CD1c-positive myeloid dendritic cell (primary cell): ENCODE results near the gene TRIM62.
"Not testable (repeated sequence)": the region's sequence is repeated elsewhere in the genome, so short reads cannot be mapped to it uniquely, and the experiment has no call there.

Experiments
- DNase-seq: peaks from one replicate; pipeline ENCODE4 v3.0.0-alpha.2; 2016; ENCODE audit errors: extremely low spot score

The TRIM62 gene

DNA sequence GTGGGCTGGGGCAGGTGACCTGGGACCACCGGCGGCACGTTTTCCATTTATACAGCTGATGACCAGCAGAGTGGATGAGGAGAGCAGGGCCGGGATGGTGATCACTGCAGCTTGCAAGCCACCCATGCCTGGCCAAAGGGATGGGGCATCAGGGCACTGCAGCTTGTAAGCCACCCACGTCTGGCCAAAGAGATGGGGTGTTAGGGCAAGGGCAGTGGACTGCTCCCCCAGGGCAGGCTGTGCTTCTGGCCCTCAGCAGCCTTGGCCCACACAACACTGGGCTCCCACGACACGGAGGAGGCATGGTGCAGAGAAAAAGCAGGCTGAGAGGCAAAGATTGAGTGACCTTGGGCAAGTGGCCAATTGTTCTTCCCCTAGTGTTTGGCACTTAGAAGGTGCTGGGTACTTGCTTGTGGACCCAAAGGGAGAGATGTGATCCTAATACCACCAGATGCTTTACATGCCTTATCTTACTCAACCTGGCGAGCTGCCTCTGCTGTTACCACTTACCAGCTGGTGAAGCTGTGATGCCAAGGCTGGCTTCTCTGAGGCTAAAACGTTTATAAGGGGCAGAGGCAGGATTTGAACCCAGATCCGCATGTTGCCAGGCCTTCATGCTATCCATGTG is 48.3 kb downstream of the TRIM62 start:
- DNase-seq: no peak

DNA sequence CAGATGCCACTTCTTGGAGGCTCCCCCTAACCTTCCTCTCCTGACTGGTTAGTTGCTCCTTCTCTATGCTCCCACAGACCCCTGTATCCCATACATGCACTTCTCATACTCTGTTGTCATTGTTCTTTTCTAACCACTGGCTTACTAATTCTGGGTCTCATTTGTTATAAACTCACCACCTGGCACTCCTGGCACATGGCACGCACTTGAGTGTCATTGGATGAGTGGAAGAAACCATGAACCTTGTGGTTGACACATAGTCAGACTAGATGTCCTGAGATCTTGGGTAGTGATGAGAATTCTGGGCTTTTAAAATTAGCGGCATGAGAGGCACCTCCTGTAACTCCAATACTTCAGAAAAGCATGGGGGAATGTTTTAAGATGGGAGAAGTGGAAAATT is 49.3 kb downstream of the TRIM62 start:
- DNase-seq: no peak

DNA sequence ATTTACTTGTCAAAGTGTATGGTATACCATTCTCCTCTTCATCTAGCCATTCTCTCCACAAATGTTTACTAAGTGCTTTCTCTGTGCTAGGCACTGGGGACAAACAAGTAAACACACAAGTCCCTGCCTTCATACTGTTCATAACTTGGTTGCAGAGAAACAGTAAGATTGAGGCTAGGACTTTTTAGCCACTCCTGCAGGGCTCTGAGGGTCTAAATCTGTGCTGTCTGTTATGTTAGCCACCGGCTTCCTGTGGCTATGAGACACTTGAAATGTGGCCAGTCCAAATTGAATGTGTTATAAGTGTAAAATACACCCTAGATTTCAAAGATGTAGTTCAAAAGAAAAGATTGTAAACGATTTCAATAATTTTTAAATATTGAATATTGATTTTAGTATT is 50.7 kb downstream of the TRIM62 start:
- DNase-seq: no peak

GRCh38 chr1:33130297-33130696 is 51.5 kb downstream of the TRIM62 start:
- DNase-seq: no peak

- no peak for DNase-seq
These were observed 53.1 kb downstream of the TRIM62 start for GRCh38 chr1:33128781-33129180.

DNA sequence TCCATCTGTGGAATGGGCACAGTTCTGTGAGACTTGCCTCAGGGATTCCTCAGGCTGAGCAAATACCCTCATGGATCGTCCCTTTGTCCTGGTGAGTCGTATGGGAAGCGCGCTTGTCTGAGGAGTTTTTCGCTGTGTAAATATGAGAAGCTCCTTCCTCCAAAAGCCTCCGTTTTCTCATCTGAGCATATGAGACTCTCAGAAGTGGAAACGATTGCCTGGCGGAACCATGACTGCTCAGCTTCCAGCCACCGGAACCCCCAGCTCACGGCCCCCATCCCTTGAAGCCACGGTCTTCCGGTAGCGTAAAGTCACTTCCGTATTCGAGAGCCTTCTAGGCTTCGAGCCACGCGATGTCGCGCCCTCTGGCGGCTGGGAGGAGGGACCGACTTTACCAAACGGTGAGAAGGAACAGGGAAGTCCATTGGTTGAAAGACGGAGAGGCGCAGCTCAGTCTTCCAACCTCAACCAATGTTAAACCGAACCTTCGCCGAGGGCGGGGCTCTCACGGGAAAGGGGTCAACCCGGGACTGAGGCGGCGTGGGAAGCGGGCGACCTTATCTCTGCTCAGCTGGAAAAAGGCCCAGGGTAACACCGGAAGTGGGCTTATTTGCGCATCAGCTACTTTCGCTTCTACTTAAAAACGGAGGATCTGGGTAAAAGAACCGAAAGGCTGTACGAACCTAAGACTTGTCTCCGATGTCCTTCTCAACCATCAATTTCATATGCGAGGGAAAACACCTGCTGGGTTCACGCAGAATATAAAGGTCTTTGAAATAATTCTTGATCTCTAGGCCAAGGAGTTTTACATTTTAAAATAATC is 54.6 kb downstream of the TRIM62 start:
- peak; percentile 100 for DNase-seq

- no peak for DNase-seq
These were observed 55.3 kb downstream of the TRIM62 start for GRCh38 chr1:33126411-33127000.

DNA sequence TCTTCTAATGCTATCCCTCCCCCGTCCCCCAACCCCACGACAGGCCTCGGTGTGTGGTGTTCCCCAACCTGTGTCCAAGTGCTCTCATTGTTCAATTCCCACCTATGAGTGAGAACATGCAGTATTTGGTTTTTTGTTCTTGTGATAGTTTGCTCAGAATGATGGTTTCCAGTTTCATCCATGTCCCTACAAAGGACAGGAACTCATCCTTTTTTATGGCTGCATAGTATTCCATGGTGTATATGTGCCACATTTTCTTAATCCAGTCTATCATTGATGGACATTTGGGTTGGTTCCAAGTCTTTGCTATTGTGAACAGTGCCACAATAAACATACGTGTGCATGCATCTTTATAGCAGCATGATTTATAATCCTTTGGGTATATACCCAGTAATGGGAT is 57.2 kb downstream of the TRIM62 start:
- DNase-seq: not testable (repeated sequence)

DNA sequence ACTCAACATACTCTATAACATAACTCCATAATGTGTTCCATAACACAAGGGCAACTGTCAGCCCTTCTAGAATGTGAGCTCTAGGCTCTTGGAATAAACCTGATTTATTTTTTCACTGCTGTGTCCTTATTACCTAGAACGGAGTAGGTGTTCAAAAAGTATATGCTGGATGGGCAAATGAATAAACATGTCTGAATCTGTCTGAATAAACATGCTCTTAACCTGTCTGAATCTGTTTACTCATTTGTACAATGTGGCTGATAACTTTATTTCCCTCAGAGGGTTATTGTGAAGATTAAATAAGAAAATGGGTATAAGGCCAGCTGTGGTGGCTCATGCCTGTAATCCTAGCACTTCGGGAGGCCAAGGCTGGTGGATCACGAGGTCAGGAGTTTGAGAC is 58.6 kb downstream of the TRIM62 start:
- DNase-seq: no peak

- DNase-seq: no peak
These were observed 59.2 kb downstream of the TRIM62 start for GRCh38 chr1:33122483-33123178.

- DNase-seq: no peak
These were observed 60.1 kb downstream of the TRIM62 start for GRCh38 chr1:33121728-33122127.

DNA sequence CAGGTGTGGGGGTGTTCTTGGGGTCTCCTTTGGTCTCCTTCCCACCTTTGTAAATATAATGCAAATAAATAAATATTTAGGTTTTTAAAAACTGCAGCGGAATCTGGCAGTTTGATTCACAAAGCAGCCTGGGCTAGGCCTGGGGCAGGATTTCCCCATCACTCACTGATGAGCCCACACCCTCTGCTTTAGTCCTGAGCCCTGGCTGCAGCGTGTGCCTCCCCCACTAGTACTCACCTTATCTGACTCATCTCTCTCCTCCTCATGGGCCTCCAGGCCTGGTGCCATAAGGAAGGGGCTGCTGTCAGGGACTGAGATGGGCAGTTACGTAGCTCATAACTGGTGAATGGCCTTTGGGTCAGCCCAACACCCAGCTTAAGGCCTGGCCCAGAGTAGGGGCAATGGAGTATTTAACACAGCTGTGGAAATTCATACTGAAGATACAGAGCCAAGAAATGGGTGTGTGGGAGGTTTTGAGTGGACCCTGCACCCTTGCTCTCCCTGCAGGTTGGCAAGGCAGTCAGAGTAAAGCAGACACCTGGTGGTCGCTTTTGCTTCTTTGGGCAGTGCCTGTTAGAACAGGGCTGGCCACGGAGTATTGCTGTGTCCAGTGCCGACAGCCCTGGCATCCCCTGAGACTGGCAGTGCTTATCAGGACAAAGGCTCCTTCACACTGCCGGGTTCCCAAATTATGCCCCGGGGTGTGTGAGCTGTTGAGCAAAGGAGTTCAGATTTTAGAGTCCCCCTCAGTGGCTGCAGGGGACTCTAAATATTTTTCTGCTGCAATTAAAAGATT is 61.2 kb downstream of the TRIM62 start:
- DNase-seq: no peak

GRCh38 chr1:33119532-33120217 is 62.2 kb downstream of the TRIM62 start:
- no peak for DNase-seq

DNA sequence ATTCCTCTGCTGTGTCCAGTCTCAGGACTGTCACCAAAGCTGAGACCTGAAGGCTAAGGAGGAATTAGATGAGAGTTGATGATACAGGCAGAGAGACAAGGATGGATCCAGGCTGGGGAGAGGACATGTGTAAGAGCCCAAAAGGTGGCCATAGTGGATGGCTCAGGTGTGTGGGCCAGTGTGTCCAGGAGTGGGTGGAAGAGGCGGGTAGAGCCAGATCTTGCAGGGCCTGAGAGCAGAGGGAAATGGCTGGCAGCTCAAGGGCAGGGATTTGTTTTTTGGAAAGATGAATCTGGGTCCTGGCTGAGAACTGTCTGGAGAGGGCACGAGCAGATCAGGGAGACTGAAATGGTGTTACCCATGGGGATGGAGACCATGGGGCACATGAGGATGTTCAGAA is 62.8 kb downstream of the TRIM62 start:
- DNase-seq: no peak

DNA sequence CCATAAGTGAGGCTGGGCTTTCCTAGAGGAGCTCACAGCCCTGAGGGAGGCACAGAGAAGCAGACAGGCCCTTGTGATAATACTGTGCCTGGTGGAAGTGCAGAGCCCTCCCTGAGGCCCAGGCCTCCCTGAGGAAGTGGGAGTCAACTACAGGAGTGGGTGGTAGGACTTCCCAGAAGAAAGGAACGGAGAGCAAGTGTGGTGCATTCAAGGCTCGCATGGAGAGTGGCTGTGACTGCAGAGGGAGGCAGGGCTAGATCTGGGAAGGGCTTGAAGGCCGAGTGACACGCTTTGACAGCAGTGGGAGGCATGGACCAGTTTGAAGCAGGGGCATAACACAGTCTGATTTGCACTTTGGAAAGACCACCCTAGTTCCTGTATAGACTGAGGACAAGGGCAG is 63.6 kb downstream of the TRIM62 start:
- peak; percentile 21 for DNase-seq

- DNase-seq: no peak
These were observed 64.3 kb downstream of the TRIM62 start for GRCh38 chr1:33117440-33118085.

GRCh38 chr1:33111965-33112364 is 69.9 kb downstream of the TRIM62 start:
- DNase-seq: peak; percentile 10

DNA sequence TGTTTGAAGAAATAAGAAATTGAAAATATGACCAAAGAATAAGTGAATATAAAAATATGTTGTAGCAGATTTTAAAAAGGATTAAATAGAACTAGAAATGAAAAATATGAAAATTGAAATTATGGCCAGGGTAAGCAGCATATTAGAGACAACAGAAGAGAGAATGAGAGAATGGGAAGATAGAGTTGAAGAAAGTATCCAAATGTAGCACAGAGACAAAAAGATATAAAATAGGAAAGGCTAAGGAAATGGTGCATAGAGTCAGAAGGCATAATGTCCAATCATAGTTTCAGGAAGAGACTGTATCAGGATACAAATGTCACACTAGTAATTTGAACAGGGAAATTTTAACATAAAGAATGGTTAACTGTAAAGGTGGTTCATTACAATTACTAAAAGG is 71.4 kb downstream of the TRIM62 start:
- DNase-seq: no peak

- not testable (repeated sequence) for DNase-seq
These were observed 81.8 kb downstream of the TRIM62 start for GRCh38 chr1:33100119-33100415.

DNA sequence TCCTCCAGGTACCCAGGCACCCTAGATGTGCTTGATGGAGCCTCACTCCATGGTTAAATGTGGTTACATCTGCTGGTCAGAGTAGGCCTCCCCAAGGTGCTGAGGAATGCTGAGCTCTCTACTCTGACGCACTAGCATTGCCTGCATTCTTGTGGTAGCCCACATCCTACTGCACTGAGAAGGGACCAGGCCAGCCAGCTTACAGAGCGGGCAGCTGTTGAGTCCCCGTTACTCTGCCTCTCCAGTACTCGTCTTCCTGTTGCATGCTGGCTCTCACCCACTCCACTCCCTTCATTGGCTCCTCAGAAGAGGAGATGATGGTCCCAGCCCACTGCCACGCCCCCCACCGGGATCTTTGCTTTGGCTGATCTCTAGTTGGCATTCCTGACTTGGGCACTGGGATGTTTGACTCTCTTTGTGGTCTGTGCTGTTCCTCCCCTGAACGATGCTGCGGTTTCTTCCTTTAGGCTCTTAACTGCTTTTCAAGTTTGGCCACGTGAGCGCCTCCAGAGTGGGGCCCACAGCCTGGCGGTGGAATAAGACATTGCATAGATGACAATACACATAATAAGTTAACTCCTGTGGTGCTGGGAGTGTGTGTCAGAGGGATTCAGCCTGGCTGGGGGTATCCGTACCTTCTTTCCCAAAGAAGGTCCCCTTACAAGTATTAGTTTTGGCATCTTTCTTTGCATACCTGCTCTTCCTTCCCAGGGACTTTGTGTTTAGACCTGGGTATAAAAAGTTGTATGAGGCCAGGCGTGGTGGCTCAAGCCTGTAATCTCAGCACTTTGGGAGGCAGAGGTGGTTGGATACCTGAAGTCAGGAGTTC is 82.3 kb downstream of the TRIM62 start:
- DNase-seq: peak; percentile 29
